ENCODE data around the gene IGHMBP2. TPM values are rescaled to one million over a fixed set of nuclear protein-coding genes. Genes with fewer than 3 reads are reported as not detected.

Gene IGHMBP2
- total RNA-seq, 2 experiments from 2014 or later, result 17.5 to 37.9 TPM

DNA sequence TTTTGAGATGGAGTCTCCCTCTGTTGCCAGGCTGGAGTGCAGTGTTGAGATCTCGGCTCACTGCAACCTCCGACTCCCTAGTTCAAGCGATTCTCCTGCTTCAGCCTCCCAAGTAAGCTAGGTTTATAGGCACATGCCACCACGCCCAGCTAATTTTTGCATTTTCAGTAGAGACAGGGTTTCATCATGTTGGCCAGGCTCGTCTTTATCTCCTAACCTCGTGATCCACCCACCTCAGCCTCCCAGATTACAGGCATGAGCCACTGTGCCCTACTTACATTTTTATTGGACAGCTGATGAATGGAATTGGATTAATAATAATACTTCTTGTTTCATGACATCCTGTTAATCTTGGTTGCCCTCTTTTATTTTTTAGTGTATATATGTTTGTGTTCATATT is 80.1 kb downstream of the IGHMBP2 start:
- no peak for DNase-seq (ENCODE audit: low spot score)
- H3K79me2 ChIP-seq (ENCODE audit: insufficient read depth, low read depth, low read length), result no peaks in the 10 kb centered on the region
- H3K36me3 ChIP-seq (ENCODE audit: insufficient read depth, low read length), result no peaks in the 10 kb centered on the region
- H2AFZ ChIP-seq (ENCODE audit: low read length), result no peak overlapping the region
- no peaks in the 10 kb centered on the region for H4K20me1 ChIP-seq (ENCODE audit: insufficient read depth, low read length)
- no peaks in the 10 kb centered on the region for H3K9me2 ChIP-seq (ENCODE audit: insufficient read depth, low read length)
- no peak overlapping the region for H3K4me3 ChIP-seq (ENCODE audit: low read depth, low read length, poor library complexity, severe bottlenecking)
- intact Hi-C loops (cut with micrococcal nuclease; ENCODE audit: unreplicated experiment), result no loop called here
- ChIA-PET POLR2A (interaction anchor here (0.6 to 0.7 kb wide), 2 partner anchors 204 to 380 kb away, joined by 3 to 4 read pairs; no protein-coding TSS in a partner anchor), CTCF (ENCODE audit: unreplicated experiment) (no interaction called here)
- no peak overlapping the region for H3K4me2 ChIP-seq (ENCODE audit: low read length)
- TF ChIP-seq, protein P1, sequence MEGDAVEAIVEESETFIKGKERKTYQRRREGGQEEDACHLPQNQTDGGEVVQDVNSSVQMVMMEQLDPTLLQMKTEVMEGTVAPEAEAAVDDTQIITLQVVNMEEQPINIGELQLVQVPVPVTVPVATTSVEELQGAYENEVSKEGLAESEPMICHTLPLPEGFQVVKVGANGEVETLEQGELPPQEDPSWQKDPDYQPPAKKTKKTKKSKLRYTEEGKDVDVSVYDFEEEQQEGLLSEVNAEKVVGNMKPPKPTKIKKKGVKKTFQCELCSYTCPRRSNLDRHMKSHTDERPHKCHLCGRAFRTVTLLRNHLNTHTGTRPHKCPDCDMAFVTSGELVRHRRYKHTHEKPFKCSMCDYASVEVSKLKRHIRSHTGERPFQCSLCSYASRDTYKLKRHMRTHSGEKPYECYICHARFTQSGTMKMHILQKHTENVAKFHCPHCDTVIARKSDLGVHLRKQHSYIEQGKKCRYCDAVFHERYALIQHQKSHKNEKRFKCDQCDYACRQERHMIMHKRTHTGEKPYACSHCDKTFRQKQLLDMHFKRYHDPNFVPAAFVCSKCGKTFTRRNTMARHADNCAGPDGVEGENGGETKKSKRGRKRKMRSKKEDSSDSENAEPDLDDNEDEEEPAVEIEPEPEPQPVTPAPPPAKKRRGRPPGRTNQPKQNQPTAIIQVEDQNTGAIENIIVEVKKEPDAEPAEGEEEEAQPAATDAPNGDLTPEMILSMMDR (conservative IDR thresholded peaks at IDR 0.05; ENCODE audit: low read length), result no peak
- no peak for TF ChIP-seq EZH2phosphoT487 (IDR thresholded peaks at IDR 0.05; ENCODE audit: borderline replicate concordance, low read depth, low read length)
- H3K9me3 ChIP-seq (ENCODE audit: low read length), result no peaks in the 10 kb centered on the region
- peaks cover under 1% of the 10 kb centered on the region for H3K4me1 ChIP-seq (ENCODE audit: insufficient read depth, low read length, poor library complexity, severe bottlenecking)
- no peak overlapping the region for H3K27ac ChIP-seq (ENCODE audit: low read depth, low read length, poor library complexity, severe bottlenecking)
- BruUV-seq (replicated peaks), result no TSS peak

DNA sequence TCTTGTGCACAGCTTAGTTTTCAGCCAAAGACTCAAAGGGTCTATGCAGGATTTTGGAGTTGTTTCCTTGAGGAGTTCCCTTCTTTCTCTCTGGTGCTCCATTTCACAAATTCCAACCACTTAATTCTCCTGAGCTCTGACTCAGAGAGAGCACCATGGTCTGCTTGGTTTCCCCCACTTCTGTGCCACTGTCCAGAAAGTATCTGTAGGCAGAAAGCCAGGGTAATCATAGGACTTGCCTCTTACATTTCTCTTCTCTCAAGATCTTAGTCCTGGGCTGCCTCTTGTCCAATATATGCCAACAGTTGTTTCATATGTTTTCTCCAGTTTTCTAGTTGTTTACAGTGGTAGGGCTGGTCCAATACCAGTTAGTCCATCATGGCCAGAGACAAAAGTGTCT is 83.5 kb downstream of the IGHMBP2 start:
- BruUV-seq (replicated peaks), result no TSS peak
- no peak overlapping the region for H3K4me2 ChIP-seq (ENCODE audit: low read length)
- POLR2A ChIA-PET, result no interaction called here

DNA sequence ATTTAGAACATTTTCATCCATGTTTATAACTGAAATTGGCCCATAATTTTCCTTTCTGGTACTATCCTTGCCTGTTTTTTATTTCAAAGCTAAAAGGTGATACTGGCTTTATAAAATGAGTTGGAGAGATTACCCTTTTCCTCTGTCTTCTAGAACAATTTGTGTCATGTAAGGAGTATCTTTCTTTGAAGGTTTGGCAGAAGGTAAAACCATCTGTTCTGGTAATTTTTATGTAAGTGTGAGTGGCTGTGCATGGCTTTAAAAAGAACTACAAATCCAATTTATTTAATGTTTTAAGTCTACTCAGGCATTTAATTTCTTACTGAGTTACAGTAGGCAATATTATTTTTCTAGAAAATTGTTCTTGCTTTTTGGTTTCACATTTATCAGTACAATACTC is 84.8 kb downstream of the IGHMBP2 start:
- Histone ChIP-seq H3K9me3 (ENCODE audit: low read length) (no peaks in the 10 kb centered on the region), H3K9me2 (ENCODE audit: insufficient read depth, low read length) (no peaks in the 10 kb centered on the region), H3K36me3 (ENCODE audit: insufficient read depth, low read length) (no peaks in the 10 kb centered on the region), H3K79me2 (ENCODE audit: insufficient read depth, low read depth, low read length) (no peaks in the 10 kb centered on the region), H4K20me1 (ENCODE audit: insufficient read depth, low read length) (no peaks in the 10 kb centered on the region), H3K27ac (ENCODE audit: low read depth, low read length, poor library complexity, severe bottlenecking) (no peak overlapping the region), H3K4me3 (ENCODE audit: low read depth, low read length, poor library complexity, severe bottlenecking) (no peak overlapping the region), H3K4me2 (ENCODE audit: low read length) (no peak overlapping the region), H3K4me1 (ENCODE audit: insufficient read depth, low read length, poor library complexity, severe bottlenecking) (no peaks in the 10 kb centered on the region), H2AFZ (ENCODE audit: low read length) (no peak overlapping the region)
- DNase-seq (ENCODE audit: low spot score), result no peak
- ChIA-PET POLR2A (interaction anchor here (0.7 kb wide), 1 partner anchor 10 kb away, joined by 3 read pairs; no protein-coding TSS in a partner anchor), CTCF (ENCODE audit: unreplicated experiment) (no interaction called here)
- TF ChIP-seq EZH2phosphoT487 (IDR thresholded peaks at IDR 0.05; ENCODE audit: borderline replicate concordance, low read depth, low read length), result no peak
- TF ChIP-seq, protein P1 (conservative IDR thresholded peaks at IDR 0.05; ENCODE audit: low read length), result no peak
- intact Hi-C loops (cut with micrococcal nuclease; ENCODE audit: unreplicated experiment), result no loop called here
- no TSS peak for BruUV-seq (replicated peaks)

More for the DNA sequence above, 83.5 kb downstream of the IGHMBP2 start:
- no peak for DNase-seq (ENCODE audit: low spot score)
- intact Hi-C loops (cut with micrococcal nuclease; ENCODE audit: unreplicated experiment), result no loop called here
- CTCF ChIA-PET (ENCODE audit: unreplicated experiment), result no interaction called here
- Histone ChIP-seq H3K9me2 (ENCODE audit: insufficient read depth, low read length) (no peaks in the 10 kb centered on the region), H3K36me3 (ENCODE audit: insufficient read depth, low read length) (no peaks in the 10 kb centered on the region), H2AFZ (ENCODE audit: low read length) (no peak overlapping the region), H3K4me1 (ENCODE audit: insufficient read depth, low read length, poor library complexity, severe bottlenecking) (no peaks in the 10 kb centered on the region), H3K79me2 (ENCODE audit: insufficient read depth, low read depth, low read length) (no peaks in the 10 kb centered on the region), H3K9me3 (ENCODE audit: low read length) (no peaks in the 10 kb centered on the region), H3K4me3 (ENCODE audit: low read depth, low read length, poor library complexity, severe bottlenecking) (no peak overlapping the region), H3K27ac (ENCODE audit: low read depth, low read length, poor library complexity, severe bottlenecking) (no peak overlapping the region), H4K20me1 (ENCODE audit: insufficient read depth, low read length) (no peaks in the 10 kb centered on the region)
- no peak for TF ChIP-seq EZH2phosphoT487 (IDR thresholded peaks at IDR 0.05; ENCODE audit: borderline replicate concordance, low read depth, low read length)
- TF ChIP-seq, protein P1 (conservative IDR thresholded peaks at IDR 0.05; ENCODE audit: low read length), result no peak

Other genes with a start within 250 kb of the IGHMBP2 start
- gene GAL, start 219.3 kb upstream of the IGHMBP2 start, total RNA-seq (2014; rRNA removed; shearing (Covaris generic)), result not detected in 2 replicates
- not detected in 2 replicates for gene GAL, start 219.3 kb upstream of the IGHMBP2 start, total RNA-seq (2022)
- 10.4 and 13.0 TPM in 2 replicates for gene TESMIN, start 152.4 kb upstream of the IGHMBP2 start, total RNA-seq (2014; rRNA removed; shearing (Covaris generic))
- gene TESMIN, start 152.4 kb upstream of the IGHMBP2 start, total RNA-seq (2022), result 19.4 and 24.0 TPM in 2 replicates
- gene CPT1A, start 62.0 kb upstream of the IGHMBP2 start, total RNA-seq (2014; rRNA removed; shearing (Covaris generic)), result 5.5 and 7.0 TPM in 2 replicates
- gene CPT1A, start 62.0 kb upstream of the IGHMBP2 start, total RNA-seq (2022), result 17.2 and 19.8 TPM in 2 replicates
- gene MRPL21, start 59 bp upstream of the IGHMBP2 start, total RNA-seq (2014; rRNA removed; shearing (Covaris generic)), result 48.3 and 75.0 TPM in 2 replicates
- 50.4 and 68.3 TPM in 2 replicates for gene MRPL21, start 59 bp upstream of the IGHMBP2 start, total RNA-seq (2022)
- not detected in 2 replicates for gene MRGPRD, start 77.1 kb downstream of the IGHMBP2 start, total RNA-seq (2014; rRNA removed; shearing (Covaris generic))
- not detected in 2 replicates for gene MRGPRD, start 77.1 kb downstream of the IGHMBP2 start, total RNA-seq (2022)
- gene MRGPRF, start 109.4 kb downstream of the IGHMBP2 start, total RNA-seq (2014; rRNA removed; shearing (Covaris generic)), result not detected in 2 replicates
- not detected in 2 replicates for gene MRGPRF, start 109.4 kb downstream of the IGHMBP2 start, total RNA-seq (2022)
- gene TPCN2, start 145.0 kb downstream of the IGHMBP2 start, total RNA-seq (2014; rRNA removed; shearing (Covaris generic)), result 21.5 and 30.0 TPM in 2 replicates
- 59.8 and 65.2 TPM in 2 replicates for gene TPCN2, start 145.0 kb downstream of the IGHMBP2 start, total RNA-seq (2022)